DMS153 treated with DMSO at 0.1 percent for 48 hours (cell line): ENCODE measurements around the gene DNAJC12.
A peak's percentile ranks its signal among the peaks of the same experiment; 100 is the strongest.
"Not testable (repeated sequence)": the region's sequence is repeated elsewhere in the genome, so short reads cannot be mapped to it uniquely, and the experiment has no call there.

Experiments used
- DNase-seq: peaks from one replicate; lab custom pipeline; 2025; ENCODE audit not compliant: unreplicated experiment; lab: John Stamatoyannopoulos, UW

The DNAJC12 gene

GRCh38 chr10:67839951-67840350, 2.0 kb upstream of the DNAJC12 start:
- no peak for DNase-seq

DNA sequence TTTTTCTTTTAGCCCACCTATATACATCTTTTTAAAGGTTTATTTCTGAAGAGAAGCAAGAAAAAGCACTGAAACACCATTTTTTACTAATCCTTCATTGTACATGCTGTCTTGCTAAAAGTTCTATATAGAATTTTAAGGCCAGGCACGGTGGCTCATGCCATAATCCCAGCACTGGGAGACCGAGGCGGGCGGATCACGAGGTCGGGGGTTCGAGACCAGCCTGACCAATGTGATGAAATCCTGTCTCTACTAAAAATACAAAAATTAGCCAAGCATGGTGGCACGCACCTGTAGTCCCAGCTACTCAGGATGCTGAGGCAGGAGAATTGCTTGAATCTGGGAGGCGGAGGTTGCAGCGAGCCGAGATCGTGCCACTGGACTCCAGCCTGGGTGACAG, 1.5 kb upstream of the DNAJC12 start:
- DNase-seq, result not testable (repeated sequence)

DNA sequence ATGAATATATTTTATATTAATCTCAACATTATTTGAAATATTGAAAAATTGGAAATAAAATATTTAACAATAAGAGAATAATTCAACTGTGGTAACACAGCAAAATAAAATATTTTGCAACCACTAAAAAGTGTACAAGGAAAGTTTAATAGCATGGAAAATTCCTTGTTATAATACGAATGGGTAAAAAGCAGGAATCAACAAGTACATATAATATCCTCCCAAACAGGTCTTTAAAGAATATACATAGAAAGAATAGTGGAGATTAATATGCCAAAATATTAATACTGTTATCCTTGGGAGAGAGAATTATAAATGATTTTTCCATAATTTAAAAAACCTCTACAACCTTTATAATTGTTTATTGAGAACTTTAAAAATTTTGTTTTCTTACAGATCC, 1.0 kb downstream of the DNAJC12 start:
- no peak for DNase-seq

GRCh38 chr10:67836488-67836887, 1.5 kb downstream of the DNAJC12 start:
- DNase-seq, result no peak

- DNase-seq, result not testable (repeated sequence)
Observed at GRCh38 chr10:67835541-67836394, 2.2 kb downstream of the DNAJC12 start.

DNA sequence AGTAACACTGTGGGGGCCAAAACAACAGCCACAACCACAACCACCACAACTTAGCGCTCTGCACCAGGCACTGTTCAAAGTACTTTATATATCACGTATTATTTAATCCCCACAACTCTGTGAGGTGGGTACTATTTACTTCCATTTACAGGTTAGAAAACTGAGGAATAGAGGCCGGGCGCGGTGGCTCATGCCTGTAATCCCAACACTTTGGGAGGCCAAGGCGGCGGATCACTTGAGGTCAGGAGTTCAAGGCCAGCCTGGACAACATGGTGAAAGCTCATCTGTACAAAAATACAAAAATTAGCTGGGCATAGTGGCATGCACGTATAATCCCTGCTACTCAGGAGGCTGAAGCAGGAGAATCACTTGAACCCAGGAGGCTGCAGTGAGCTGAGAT, 3.6 kb downstream of the DNAJC12 start:
- DNase-seq, result no peak

DNA sequence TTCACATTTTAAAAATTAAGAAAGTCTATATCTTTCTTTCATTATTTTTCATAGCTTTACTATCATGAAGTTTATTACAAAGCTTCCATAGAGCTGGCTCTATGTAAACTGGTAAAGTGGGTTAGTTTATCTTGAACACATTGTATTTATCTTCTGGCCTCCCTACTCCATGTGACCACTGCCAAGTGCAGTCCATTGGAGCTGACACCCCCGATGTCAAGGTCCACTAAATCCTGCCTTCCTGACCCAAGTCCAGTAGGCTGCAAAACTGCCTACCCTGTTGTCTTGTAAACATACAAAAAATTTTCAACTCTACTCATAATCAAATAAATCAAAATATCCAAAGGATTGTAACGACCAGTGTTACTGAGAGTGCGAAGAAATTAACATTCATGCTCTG, 10.2 kb downstream of the DNAJC12 start:
- DNase-seq, result no peak

DNA sequence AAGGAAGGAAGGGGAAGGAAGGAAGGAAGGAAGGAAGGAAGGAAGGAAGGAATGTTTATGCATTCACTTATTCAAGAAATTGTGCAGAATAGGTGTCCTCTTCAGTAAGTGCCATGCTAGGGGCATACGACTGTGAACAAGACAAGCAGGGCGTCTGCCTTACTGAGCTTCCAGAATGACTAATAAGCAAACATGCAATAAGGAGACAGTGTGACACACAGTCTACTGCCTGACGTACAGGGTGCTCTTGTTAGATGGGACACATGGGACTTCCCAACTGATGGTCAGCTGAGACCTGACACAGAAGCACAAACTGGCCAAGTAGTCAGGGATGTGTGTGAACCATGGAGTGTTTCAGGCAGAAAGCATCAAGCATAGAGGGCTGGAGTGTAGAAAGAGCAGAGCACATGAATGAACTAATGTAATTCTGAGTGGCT, 18.2 kb downstream of the DNAJC12 start:
- no peak for DNase-seq

- DNase-seq, result peak; percentile 38
Observed at GRCh38 chr10:67818323-67818722, 19.7 kb downstream of the DNAJC12 start.

- DNase-seq, result no peak
Observed at GRCh38 chr10:67816719-67817118, 21.3 kb downstream of the DNAJC12 start.

DNA sequence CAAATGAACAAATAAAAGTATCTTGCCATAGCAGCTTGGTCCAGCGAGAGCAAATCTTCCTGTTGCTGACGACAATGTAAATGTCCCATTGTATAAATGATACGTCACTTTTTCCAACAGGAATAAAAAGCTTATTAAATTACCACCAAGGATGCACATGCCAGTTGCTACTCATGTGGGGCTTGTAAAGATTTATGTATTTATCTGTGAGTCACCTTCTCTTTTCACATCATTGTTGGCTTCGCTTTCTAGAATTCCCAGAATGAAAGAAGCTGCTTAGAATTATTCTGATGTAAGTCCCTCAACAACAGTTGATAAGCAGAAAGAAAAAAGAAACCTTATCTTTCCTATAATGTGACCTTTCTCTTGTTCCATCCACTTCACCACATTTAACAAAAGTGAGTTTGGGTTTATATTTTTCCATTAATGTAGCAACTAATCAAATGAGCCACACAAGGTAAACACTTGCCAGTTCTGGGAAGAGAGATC, 22.4 kb downstream of the DNAJC12 start:
- peak; percentile 80 for DNase-seq

DNA sequence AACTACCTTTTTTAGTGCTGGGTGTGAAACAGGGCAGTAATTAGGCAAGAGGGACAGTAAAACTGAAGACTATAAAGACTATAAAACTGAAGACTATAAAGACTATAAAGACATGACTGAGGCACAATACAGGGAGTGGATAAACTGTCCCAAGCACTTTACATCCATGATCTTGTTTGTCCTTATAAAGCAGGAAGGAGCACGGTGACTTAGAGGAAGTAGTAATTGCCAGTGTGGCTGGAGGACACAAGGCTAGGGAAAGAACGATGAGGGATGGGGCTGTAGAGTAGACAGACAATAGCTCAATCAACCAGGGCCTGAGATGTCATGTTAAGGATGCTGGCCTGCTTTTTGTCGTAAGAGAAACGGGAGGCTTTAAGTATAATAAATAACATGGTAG, 26.0 kb downstream of the DNAJC12 start:
- no peak for DNase-seq

GRCh38 chr10:67809107-67809506, 28.9 kb downstream of the DNAJC12 start:
- no peak for DNase-seq

- no peak for DNase-seq
Observed at GRCh38 chr10:67808704-67809103, 29.3 kb downstream of the DNAJC12 start.

DNA sequence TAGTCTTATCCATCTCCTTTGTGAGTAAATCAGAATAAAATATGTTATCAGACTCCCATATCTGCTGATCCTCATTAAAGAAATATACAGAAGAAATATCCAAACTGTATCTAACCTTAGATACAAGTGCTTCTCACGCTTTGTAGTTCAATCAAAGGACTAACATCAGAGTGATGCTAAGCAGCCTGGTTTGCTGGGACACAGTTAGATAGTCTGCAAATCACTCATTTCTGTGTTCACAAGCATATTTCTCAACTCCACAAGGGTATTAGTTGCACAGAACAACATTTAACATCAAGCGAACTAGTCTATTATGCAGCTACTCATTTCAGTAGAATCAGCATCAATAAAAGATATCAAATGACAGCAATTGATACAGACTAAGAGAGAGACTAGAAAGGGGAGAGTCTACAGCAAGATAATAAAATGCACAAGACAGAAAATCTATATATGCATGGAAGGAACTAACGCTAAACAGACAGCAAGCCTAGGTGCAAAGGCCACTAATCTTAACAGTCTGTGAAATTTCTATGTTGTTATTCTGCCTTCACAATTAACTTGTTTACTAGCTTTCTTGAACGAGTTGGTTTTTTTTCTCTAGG, 30.0 kb downstream of the DNAJC12 start:
- DNase-seq, result no peak

- no peak for DNase-seq
Observed at GRCh38 chr10:67804395-67804678, 33.7 kb downstream of the DNAJC12 start.

GRCh38 chr10:67803588-67804394, 34.2 kb downstream of the DNAJC12 start:
- no peak for DNase-seq

- no peak for DNase-seq
Observed at GRCh38 chr10:67802767-67803538, 35.0 kb downstream of the DNAJC12 start.

DNA sequence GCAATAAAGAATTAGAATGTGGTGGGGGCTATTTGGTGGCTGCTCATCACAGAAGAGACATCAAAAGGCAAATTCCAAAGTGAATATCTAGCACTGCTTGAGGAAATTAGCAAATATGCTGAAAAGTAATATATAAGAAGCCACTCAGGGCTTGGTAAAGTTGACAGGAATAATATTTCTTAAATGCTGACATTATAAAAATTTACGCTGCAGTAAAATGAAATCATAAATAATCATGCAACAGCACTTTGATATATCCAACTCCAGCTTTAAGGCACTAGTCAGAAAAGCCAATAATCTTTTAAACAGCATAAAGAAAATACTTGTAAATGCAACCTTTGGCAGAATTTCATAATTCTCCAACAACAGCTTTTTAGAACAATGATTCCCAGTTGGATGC, 36.9 kb downstream of the DNAJC12 start:
- no peak for DNase-seq

DNA sequence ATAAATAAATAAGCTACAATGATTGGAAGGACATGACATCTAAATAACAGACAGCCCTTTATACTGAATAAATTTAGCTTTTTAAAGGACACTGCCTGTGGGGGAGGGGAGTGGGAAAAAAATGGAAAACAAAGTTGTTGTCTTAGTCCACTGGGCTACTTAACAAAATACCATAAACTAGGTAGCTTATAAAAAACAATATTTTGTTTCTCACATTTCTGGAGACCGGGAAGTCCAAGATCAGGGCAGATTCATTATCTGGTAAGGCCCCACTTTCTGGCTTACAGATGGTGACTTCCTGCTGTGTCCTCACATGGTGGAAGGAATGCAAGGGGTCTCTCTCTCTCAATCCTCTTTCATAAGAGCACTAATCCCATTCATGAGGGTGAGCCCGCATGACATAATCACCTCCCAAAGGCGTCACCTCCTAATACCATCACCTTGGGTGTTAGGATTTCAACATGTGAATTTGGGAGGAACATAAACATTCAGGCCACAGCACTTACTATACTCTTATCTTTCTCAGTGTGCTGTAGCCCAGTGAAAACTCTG, 43.0 kb downstream of the DNAJC12 start:
- DNase-seq, result no peak

DNA sequence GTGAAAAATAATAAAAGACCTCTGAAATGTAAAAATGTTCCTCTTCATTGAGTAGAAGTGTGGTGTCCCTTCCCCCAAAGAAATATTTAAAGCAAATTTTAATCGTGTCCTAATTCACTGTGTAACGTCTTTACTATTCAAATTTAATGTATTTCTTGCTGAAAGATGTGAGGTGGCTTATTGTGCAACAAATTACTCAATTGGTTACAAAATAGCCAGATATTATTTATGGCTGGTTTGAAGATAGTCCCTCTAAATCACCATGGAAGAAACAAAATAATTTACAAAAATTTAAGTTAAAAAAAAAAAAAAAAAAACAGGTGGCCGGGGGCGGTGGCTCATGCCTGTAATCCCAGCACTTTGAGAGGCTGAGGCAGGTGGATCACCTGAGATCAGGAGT, 43.7 kb downstream of the DNAJC12 start:
- no peak for DNase-seq
